Left hindlimb (tissue), 1 donor: ENCODE data around the gene HSPB9.

Source experiments
- DNase-seq: peaks from one replicate; pipeline ENCODE4 v3.0.0-alpha.2; 2018

Gene HSPB9

DNA sequence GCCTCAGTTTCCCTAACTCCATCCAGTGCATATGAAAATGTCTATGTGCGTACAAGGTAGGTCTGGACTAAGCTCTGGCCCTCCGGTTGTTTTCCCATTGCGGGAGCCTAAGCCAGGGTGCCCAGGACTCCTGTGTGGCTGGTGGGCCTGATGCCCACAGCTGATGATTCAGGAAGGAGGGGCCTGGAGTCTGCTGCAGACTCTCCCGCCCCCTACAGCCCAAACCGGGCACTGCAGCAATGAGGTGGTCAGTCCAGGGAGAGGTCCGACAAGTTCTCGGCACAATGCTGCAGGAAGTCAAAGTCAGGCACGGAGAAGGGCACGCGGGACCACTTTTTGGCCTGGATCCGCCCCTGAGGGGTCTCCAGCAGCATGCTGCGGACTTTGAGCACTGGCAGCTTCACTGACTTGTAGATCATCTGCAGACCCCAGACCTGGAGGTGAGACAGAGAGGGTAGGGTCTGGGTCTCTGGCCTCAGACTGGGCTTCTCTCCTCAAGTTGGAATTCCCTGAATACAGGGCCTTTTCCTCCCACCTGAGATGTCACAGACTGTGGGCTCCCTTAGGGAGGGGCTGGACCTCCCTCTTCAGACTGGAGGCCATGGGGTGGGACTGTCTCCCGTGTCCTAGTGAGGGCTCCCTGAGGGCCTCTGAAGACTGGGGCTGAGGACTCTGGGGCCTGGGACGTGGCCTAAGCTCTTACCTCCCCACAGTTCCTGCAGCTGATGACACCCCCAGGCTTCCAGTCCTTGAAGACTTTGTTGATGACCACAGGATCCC, 20.9 kb upstream of the HSPB9 start:
- peak; percentile 78 for DNase-seq

DNA sequence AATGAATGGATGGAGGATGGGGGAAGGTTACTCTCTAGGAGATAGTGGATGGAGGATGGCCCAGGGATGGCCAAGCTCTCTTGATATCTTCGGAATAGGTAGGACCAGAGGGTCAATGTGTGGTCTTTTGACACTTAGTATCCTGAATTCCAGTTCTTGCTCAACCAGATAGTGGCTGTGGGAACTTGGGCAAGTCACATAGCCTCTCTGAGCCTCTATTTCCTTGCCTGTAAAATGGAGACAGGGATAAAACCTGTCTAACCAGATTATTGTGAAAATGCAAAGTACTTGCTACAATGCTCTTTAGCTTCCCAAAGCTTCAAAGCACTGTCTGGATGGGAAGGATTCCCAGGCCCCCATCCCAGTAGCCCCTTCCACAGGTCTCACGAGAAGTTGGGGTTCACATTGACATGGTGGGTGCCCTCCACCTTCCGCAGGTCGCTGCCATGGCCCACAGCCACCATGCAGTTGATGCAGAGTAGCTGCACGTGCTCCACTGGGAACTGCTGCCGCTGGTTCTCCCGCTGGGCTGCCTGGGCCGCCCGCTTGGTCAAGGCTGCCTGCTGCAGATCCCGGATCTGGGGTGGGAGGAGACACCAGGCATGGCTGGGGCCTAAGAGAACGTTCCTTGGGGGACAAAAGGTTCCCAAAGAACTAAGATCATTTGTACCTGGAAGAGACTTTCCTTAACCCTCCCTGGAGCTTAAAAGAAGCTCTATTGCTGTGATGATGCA, 19.2 kb upstream of the HSPB9 start:
- no peak for DNase-seq

DNA sequence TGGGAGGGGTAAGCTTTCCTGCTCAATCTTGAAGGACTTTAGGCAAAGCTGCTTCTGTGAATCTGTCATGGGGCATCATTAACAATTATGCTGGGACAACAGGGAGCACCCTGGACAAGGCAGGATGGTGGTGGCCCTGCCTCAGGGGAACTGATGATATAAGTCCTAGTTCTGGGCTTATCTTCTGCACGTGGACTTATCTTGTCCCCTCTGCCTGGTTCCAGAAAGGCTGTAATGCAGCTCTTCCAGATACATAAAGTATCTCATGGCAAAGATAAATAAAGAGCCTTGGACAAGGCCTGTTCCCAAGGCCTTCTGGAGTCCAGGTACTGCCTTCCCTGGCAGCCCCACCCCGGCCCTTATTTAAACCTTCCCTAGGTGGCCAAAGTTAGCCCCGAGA, 18.3 kb upstream of the HSPB9 start:
- no peak for DNase-seq

DNA sequence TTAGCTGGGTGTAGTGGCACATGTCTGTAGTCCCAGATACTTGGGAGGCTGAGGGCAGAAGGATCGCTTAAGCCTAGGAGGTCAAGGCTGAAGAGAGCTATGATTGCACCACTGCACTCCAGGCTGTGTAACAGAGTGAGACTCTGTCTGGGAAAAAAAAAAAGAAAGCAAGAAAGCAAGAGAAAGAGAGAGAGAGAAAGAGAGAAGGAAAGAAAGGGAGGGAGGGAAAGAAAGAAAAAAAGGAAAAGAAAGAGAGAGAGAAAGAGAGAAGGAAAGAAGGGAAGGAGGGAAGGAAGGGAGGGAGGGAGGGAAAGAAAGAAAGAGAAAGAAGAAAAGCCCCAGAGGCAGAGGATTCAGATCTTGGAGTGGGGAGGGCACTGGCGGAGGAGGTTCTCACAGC, 16.6 kb upstream of the HSPB9 start:
- DNase-seq = no peak

DNA sequence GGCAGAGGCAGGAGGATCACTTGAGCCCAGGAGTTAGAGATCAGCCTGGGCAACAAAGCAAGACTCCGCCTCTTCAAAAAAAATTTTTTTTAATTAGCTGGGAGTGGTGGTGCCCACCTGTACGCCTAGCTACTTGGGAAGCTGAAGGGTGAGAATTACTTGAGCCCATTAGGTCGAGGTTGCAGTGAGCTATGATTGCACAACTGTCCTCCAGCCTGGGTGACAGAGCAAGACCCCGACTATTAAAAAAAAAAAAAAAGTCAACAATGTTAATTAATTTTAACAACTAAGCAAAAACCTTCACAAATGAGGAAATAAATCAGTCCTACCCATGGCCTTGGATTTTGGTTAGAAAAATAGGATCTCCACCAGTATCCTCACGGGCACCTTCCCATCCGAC, 15.5 kb upstream of the HSPB9 start:
- DNase-seq = no peak

DNA sequence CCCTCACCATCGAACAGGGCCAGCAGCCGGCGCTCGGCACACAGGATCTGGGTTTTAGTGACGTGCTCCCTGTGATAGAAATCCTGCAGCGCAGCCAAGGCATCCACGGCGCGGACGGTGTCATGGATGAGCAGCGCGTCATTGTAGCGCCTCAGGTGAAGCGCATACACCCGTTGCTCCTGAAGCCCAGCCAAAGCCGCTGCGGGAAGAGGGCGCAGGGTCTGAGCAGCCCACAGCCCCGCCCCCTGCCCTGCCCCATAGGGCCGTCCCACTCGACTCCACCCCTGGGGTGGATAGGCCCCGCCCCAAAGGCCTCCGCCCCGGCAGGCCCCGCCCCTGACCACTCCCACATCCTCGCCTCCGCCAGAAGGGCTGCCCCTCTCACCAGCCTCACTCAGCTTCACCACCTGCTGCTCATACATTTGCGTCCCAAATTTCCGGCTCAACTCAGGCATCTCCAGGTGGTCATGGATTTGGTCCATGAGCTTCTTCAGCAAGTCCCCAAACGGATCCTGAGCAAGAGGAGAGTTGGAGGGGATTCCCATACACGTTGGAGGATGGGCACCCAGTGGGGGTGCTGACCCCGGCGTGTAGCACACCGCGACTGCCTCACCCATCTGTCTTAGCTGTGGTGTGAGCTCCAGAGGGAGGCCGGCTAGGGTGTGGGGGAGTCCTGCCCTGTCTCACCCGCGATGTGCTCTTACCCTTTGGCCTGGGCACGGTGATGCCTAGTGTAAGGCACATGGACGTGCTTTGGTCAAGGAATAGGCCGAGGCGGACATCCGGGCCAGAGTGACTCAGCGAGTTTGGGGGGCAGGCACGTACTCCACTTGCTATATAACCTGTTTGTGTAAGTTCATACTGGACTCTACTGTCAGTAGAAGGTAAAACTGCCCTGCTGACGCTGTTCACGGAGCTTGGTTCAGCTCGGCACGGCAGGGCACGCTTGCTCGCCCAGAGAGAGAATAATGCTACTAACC, 14.7 kb upstream of the HSPB9 start:
- peak; percentile 71 for DNase-seq

DNA sequence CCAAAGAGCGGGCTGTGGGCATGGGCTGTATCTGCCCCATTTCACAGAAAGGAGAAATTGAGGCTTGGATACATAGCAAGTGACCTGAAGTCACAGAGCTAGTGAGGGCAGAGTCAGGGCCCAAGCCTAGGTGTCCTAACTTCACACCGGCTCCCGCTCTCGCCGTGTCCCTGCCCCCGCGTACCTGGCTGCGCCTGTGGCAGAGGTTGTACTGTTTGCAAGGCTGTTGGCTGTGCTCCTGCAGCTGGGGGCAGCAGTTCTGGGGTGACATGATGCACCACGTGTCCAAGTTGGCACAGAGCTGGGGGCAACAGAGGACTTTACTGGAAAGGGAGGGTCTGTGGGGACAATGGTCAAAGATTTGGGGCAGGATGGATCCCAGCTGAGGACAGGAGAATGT, 13.5 kb upstream of the HSPB9 start:
- DNase-seq = peak; percentile 10

DNA sequence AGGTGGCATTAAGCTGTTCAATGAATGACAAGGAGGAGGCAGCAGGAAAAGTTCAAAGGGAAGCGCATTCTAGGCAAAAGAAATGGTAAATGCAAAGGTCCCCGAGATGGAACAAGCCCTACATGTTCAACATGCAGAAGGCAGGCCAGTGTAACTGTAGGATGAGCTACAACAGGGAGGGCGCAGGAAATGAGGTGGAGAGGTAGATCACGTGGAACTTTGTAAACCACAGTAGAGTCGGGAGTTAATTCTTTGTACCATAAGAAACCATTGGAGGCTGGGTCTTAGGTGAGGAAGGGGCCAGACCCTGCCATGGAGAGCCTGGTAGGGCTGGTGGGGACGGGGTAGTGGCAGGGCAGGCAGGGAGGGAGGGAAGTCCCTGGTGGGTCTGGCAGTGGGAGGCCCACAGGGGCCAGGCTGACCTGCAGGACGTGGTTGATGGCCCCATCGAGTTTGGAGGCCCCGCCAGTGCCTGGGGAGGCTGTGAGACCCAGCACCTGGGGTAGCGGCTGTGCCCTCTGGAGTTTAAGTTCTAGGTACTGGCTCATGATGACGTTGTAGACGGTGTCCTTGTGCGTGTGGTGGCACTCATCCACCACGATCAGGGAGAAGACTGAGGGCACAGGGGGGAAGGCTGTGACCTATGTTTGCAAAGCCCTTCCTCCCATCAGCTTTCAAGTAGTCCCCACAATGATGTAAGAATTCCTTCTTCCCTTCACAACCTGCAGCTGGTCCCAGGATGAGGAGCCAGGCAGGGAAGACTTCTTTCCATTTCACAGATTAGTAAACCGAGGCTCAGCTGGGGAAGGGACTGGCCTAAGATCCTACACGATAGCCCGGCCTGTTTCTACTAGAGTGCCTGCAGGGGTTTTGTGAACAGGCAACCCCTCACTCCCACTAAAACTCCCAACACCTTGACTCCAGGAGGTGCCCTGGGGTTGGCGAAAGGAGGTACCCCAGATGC, 12.0 kb upstream of the HSPB9 start:
- no peak for DNase-seq

DNA sequence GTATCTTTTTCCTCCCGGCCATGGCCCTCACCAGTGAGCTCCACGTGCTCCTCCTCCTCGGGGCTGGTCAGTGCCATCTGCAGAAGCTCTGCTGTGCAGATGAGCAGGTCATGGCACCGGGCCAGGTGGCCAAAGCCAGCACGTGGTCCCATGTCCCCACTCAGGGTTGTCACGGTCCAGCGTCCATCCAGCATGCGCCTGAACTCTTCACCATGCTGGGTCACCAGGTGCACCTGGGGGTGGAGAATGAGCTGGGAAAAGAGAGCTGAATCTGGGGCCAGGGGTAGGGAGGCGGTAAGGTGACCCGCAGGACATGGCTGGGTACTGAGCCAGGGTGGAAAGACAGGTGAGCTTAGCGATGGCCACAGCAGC, 11.4 kb upstream of the HSPB9 start:
- DNase-seq = no peak

DNA sequence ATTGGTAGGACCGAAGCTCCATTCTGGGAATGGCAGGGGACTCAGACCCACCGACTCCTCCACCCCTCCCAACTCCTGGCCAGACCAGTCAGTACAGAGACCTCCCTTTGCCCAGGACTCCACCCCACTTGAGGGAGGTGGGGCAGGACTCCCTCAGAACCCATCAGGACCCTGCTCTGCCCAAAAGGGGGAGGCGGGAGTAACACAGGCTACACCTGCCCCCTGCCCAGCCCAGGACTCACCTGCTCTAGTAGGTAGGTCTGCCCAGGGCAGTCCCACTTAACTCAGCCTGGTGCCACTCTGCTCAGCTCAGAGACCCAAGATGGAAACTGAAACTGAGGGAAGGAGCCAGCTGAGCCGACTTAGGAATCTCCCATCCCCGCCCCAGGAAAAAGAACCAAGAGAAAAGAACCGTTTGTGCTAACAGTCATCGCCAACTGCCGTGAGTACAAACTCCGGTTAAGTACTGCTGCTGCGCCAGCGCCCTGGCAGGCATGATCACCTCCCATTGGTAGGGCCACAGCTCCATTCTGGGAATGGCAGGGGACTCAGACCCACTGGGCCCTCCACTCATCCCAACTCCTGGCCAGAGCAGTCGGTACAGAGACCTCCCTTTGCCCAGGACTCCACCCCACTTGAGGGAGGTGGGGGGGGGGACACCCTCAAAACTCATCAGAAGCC, 10.6 kb upstream of the HSPB9 start:
- DNase-seq = no peak

DNA sequence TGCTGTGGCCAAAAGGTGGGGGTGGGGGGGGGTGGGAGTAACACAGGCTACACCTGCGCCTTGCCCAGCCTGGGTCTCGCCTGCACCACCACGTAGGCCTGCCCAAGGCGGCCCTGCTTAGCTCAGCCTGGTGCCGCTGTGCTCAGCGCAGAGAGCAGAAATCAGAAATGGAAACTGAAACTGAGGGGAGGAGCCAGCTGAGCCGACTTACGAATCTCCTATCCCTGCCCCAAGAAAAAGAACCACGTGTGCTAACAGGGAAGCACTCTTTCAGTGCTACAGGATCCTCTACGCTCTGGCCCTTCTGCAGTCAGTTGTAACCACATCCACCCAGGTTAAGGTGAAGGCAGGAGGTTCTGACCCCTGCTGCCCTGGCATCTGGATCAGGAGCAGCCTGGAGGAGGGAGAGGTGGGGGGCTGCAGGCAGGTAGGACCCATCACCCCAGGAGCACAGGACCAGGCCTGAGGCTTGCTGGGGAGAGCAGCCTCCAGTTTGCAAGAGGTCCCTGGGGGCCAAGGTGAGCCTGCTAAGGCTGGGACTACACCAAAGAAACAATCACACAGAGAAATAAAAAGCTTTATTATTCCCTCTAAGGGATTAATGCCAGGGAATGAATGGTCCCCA, 9.9 kb upstream of the HSPB9 start, which contains the start of gene DHX58:
TSS of gene DHX58 (minus strand) at position 163 of the 625 bp plus-strand sequence. CDS start 822 bp downstream, outside the sequence.
- DNase-seq = peak; percentile 81

DNA sequence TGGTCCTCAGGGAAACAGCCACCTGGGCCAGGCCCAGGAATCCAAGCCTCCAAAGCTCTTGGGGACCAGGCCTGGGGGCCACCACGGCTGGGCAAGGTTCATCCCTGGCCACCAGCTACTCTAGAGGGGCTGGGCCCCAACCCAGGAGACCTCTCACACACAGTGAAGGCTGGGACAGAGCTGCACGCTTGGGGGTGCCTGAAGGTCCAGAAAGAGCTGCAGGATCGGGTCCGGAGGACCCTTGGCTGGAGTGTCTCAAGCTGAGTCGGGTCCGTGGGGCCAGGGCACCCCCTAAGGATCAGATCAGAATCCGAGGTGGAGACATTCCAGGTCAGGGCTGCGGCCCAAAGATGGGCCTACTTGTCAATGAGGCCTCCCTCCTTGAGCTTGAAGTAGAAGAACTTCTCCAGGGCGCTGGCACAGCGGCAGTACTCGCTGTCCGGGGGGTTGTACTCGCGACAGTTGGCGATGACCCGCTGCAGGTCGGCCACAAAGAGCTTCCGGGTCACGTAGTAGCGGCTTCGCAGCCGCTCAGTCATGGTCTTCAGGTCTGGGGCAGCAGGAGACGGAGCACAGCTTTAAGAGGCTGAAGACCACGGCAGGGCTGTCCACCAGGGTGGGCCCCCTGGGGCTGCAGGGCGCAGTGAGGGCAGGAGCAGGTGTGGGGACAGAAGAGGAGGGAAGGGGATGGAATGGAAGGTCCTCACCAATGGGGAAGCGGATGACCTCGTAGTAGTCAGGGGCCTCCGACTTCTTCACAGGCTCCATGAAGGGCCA, 9.1 kb upstream of the HSPB9 start:
- DNase-seq = no peak

DNA sequence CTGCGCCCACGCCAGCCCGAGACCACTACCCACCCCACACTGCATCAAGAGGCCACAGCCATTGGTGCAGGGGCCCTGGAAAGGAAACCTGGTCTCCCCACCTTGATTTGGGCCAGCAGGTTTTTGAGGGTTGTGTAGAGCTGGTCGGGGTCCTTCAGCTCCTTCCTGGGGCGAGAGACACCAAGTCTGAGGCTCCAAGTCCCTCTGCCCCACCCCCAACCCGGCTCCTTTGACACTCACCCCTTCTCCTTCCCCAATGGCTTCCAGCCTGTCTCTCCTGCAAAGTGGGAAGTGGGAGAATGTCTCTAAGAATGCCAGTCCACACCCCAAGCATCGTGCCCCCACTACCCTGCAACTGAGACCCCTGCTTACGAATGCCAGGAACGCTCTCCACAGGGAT, 8.5 kb upstream of the HSPB9 start:
- no peak for DNase-seq

DNA sequence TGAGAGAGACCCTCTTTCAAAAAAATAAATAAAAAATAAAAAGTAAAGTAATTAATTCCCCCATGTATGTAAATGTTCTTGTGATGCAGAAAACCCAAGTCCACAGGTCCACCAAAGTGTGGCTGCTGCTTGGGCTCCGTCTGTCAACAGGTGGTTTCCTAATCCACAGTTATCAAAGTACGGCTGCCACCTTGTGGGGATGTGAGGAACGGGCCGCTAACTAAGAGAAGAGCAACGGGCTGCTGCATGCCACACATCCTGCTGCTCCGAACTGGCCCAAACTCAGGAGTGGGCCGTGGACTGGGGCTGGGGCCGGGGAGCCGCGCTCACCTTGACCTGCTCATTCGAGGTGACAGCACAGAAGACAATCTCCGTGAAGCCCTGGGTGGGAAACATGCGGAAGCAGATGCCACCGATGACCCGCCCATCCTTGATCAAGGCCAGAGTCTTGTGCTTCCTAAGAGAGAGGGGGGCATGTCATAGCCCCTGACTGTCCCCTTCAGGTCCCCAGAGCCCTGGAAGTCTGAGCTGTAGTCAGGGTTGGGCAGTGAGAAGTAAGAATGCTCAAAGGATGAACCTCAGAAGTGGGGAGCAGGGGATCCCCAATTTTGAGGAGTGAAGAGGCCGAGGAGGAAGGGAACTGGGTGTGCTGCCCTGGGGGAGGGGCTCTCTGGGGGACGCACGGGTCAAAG, 5.8 kb upstream of the HSPB9 start:
- DNase-seq = peak; percentile 84

DNA sequence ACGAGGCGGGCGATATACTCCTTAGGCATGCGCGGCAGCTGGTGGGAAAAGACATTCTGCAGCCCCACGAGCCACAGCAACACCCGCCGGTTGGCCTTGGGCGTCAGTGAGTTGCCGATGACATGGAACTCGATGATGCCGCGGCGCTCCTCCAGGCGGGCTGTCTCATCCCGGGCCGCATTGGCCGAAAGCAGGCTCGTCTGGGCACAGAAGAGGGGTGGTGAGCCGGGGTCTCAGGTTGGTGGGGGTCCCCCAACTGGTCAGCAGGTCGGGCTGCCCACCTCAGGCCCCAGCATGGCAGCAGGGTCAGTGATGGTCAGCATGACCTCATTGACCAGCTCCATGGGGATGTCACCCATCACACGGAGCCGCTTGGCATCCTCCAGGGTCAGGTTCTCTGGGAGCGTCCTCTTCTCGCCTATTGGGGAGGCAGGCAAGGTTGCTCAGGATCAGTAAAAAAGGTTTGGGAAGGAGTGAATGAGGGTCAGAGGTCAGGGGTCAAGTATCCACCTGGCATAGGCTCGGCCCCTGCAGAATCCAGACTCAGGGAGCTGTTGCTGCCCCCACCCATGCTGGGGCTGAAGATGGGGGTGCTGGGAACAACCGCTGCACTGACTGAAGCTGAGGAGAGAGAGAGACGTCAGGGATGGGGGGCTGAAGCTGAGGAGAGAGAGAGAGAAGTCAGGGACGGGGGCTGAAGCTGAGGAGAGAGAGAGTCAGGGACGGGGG, 5.0 kb upstream of the HSPB9 start:
- no peak for DNase-seq

DNA sequence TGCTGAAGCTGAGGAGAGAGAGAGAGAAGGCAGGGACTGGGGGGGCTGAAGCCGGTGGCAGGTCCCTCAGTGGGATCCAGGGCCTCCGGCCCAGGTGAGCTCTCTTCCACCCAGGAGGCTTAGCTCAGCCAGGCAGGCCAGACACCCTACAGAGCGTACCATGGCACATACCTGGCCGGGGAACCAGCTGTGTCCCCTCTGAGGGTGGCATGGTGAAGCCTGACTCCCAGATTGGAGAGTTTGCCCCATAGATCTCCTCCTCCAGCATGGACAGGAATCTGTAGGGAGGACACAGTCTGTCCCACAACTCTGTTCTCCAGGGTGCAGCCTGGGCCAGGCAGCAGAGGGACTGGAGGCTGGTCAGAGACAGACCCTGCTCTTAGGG, 4.5 kb upstream of the HSPB9 start:
- DNase-seq = no peak

DNA sequence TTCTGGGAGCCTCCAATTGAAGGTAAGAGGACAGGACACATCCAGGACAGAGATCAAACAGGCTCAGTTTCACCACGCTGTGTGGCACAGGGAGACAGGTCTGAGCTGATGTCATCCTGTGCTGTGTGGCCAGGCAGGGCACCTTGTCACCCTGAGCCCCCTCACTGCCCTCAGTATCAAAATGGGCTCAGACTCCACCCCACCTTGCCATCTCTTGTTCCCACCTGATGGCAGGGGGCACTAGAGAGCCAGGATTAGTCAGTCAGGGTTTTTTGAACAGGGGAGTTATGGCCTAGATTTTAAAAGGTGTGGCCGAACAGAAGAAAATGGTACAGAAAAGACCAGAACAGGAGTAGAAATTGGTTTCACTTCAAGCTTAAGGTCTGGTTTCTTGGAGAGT, 4.1 kb upstream of the HSPB9 start:
- peak; percentile 28 for DNase-seq

DNA sequence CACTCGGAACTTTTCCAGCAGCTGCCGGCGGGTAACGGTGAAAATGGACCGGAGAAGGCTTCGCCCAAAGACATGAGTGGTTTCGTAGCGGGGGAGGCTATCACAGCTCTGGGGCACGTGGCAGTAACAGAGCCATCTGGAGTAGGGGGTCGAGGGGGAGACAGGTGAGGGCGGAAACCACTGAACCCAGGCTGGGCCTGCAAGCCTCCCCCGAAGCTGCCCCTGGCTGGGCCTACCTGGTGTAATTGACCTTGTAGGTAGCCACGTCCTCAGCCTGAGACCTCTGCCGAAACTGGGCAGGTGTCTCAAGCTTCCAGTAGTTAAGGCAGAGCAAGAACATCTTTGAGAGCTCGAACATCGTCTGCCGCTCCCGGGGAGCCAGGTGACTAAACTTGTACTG, 3.3 kb upstream of the HSPB9 start:
- peak; percentile 19 for DNase-seq
